GM21786 (cell line): ENCODE results near the gene TEX9.
"Not testable (repeated sequence)": the region's sequence is repeated elsewhere in the genome, so short reads cannot be mapped to it uniquely, and the experiment has no call there.

Experiments used
- ATAC-seq: cut with Tn5 transposase; IDR thresholded peaks from one replicate; pipeline ENCODE4 v1.9.1; 2021; ENCODE audit not compliant: unreplicated experiment

The TEX9 gene

GRCh38 chr15:56361987-56362386 lies 3.2 kb upstream of the TEX9 start:
- ATAC-seq = no peak

GRCh38 chr15:56366211-56366610 lies 985 bp downstream of the TEX9 start:
- no peak for ATAC-seq

GRCh38 chr15:56367156-56367555 lies 1.9 kb downstream of the TEX9 start:
- no peak for ATAC-seq

GRCh38 chr15:56369234-56369633 lies 4.0 kb downstream of the TEX9 start:
- ATAC-seq = no peak

DNA sequence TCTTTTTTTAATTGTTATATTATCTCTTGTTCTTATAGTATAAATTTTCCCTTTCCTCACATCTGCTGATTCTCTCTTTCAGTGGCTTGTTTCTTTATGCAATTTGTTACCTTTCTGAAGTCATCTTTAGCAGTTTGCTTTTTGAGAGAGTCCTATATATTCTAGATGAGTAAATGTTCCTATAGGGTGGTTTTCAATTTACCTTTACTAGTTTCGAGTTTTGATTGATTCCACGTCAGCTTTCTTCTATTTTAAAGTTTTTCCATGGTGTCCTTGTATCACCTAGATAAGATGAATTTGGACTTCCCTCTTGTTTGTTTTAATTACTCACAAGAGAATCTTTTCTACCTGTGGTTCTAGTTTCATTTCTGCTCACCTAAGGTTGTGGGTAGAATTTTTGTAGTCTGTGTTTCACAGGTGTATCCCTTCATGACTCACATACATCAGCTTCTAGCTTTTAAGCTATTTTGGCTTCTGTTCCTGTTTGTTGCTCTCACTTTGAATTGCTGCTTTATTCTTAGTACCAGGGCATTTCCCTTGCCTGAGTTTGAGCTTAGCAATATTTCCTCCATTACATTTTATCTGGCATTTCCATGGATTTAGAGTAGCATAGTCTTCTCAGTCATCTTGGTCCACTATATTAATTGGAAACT lies 6.4 kb downstream of the TEX9 start:
- peak; percentile 91 for ATAC-seq

GRCh38 chr15:56374693-56375092 lies 9.5 kb downstream of the TEX9 start:
- ATAC-seq = not testable (repeated sequence)

GRCh38 chr15:56377822-56378221 lies 12.6 kb downstream of the TEX9 start:
- not testable (repeated sequence) for ATAC-seq

- ATAC-seq = no peak
Observed at GRCh38 chr15:56383010-56383409, 17.8 kb downstream of the TEX9 start.

DNA sequence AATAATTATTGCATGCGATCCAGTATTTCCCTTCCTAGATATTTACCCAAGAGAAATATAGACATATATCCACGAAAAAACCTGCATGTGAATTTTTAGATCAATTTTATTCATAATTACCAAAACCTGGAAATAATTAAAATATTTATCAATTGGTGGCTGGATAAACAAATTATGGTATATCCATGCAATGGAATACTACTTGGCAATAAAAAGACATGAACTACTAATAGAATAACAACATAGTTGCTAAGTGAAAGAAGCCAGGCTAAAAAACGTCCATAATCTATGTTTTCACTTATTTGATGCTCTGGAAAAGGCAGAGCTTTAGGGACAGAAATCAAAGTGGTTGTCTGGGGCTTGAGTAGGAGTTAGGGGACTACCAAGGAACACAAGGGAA lies 20.7 kb downstream of the TEX9 start:
- ATAC-seq = no peak

GRCh38 chr15:56390739-56391267 lies 25.6 kb downstream of the TEX9 start:
- no peak for ATAC-seq

- no peak for ATAC-seq
Observed at GRCh38 chr15:56393277-56393676, 28.1 kb downstream of the TEX9 start.

DNA sequence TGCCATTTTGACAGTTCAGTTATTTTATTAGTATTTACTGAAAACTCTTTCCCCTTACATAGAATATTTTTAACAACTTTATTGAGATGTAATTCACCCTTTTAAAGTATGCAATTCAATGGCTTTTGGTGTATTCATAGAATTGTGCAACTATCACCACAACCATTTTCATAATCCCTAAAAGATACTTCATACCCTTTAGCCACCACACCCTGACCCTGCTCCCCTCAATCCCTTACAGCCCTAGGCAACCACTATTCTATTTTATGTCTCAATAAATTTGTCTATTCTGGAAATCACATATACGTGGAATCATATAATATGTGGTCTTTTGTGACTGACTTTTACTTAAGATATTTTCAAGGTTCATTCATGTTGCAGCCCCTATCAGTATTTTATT lies 29.7 kb downstream of the TEX9 start:
- no peak for ATAC-seq

DNA sequence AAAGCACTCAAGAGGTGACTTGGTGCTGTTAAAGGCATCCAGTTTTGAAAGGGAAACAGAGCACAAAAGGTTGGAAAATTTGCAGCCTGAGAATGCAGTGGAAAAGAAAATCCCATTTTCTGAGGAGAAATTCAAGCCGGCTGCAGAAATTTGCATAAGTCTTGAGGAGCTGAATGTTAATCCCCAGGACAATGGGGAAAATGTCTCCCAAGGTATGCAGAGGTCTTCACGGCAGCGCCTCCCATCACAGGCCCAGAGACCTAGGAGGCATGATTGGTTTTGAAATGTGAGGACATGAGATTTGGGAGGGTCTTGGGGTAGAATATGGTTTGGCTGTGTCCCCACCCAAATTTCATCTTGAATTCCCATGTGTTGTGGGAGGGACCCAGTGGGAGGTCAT lies 32.1 kb downstream of the TEX9 start:
- not testable (repeated sequence) for ATAC-seq

GRCh38 chr15:56399209-56399608 lies 34.0 kb downstream of the TEX9 start:
- not testable (repeated sequence) for ATAC-seq

DNA sequence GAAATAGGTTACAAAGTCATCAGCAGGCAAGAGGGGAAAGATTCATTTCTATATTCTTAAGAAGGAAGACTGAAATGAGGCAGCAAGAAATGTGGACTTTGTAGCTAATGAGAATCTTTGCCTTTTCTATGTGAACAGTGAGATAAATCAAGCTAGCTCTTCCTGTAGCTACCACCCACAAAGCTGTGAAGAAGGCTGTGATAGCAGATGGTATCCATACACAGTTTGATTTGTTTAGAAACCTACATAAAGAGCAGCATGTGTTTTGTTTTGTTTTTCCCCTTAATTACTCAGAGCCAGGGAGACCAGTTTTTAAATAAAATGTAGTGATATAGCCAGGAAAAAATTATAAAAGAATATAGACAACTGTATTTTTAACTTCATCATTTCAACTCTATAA lies 45.5 kb downstream of the TEX9 start:
- no peak for ATAC-seq

DNA sequence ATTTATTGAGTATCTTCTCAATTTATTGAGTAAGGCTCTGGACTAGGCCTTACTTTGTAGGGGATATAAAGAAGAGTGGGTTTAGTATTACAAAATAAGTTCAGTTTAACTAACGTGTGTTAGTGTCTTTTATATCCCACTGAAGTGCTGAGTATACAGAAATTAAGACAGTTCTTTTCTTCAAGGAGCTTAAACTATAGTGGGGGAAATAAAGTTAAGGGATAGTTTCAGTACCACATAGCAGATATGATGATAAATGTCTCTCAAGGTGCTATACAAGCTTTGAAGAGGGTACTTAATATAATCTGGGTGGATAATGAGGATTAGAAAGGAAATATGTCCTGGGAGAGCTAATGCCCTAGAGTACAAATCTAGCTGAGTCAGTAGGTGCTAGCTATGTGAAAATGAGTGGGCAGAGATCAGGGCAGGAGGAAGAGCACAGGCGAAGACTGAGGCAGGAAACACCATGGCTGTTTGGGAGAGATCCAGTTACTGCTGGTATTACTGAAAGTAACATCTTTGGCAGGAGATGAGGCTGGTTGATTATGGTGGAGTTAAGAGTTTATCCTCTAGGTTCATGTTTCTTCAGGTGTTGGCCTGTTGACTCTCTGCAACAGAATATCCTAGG lies 46.0 kb downstream of the TEX9 start:
- no peak for ATAC-seq

DNA sequence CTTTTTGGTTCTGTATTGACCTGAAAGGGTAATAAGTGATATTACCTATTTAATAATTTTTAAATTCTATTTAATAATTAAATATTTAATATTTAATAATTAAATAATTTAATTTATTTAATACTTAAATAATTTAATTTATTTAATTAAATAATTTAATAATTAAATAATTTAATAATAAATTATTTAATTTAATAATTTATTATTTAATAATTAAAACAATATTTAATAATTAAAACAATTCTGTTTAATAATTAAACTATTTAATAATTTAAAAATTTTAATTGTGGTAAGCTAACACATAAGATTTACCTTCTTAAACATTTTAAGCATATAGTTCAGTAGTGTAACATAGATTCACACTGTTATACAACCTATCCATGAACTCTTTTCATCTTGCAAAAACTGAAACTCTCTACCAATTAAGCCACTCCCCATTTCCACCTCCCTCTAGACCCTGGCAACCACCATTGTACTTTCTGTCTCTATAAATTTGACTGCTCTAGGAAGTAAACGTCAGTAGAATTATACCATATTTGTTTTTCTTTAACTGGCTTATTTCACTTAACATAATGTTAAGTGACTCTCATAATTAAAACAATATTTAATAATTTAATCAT lies 48.0 kb downstream of the TEX9 start:
- ATAC-seq = not testable (repeated sequence)

DNA sequence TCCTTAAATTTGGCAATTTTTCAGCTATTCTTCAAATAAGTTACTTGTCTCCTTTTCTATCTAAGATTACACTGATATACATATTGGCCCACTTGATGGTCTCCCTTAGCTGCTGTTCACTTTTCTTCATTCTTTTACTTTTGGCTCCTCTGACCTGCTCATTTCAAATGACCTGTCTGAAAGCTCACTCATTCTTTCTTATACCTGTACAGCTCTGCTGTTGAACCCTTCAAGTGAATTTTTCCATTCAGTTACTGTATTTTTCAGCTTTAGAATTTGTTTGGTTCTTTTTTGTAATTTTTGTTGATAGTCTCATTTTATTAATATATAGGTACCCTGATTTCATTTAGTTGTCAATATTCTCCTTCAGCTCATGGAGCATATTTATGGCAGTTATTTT lies 60.0 kb downstream of the TEX9 start:
- no peak for ATAC-seq

DNA sequence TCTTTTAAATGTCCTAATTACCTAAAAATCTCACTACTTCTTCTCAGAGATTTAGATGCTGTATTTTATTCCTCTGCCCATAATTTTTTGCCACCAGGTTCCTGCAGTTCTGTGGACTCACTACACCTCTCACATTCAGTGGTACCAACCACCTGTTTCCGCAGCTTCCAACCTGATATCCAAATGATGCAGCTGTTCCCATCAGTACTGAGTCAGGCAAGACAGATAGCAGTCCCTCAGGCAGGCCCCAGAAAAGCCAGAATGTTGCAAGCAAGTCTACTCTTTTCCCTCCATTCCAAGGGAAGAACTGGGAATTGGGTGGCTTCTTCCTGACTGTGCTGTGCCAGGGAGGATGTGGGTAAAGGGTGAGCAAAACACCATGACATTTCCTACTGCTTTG lies 60.8 kb downstream of the TEX9 start:
- no peak for ATAC-seq

DNA sequence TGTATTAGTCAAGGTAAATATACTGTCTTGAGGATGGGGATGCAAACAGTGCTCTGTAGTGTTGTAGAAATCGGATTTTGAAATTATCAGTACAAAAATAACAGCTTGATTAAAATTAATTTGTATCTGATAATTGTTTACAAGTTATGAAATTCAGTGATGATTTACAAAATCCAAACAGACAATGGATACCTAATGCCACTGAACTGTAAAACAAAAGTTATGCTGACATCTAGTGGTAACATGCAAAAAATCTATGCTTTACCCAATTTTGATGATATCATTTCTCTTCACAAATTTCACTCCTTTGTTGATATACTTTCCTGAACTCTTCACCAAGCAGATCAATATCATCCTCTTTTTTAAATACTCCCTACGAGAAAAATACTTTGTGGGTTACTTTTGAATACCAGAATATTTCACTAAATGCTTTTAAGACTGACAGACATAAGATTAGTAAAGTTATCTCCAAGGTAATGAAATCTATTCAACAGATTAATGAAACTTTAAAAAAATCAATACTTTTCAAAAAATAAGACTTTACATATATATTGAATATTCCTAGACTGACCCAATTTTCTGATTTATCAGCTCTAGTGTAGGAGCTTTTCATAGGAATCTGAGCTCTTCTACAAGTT lies 63.7 kb downstream of the TEX9 start:
- no peak for ATAC-seq

GRCh38 chr15:56432304-56432703 lies 67.1 kb downstream of the TEX9 start:
- no peak for ATAC-seq
